Psoas muscle (tissue), 8 donors: ENCODE data around the gene CCNK. TPM values are rescaled to one million over a fixed set of nuclear protein-coding genes. Genes with fewer than 3 reads are reported as not detected.

ENCODE experiments used
- ATAC-seq, 4 donors: fragments of 200-7000 bp; cut with Tn5 transposase; one replicate each; pipeline ENCODE4 v1.9.1; 2020; ENCODE audit warnings: moderate library complexity in 3 of 4, mild to moderate bottlenecking in 2 of 4
- DNase-seq, 2 donors: peaks; one replicate each; pipeline ENCODE4 v3.0.0-alpha.2; 2020
- H3K27ac ChIP-seq: fragments of 200-600 bp; one replicate; pipeline ENCODE4 v1.8.0; 2022
- H3K27me3 ChIP-seq, 3 donors: fragments of 200-600 bp in 1 of 3; one replicate each; pipeline versions ENCODE4 v1.6.1 to v1.8.0; 2013 to 2022; ENCODE audit warnings: low read length in 2 of 3, mild to moderate bottlenecking in 2 of 3, moderate library complexity in 1 of 3; ENCODE audit not compliant: insufficient read depth in 3 of 3
- H3K36me3 ChIP-seq, 2 donors: fragments of 200-600 bp in 1 of 2; one replicate each; pipeline versions ENCODE4 v1.6.1 to v1.8.0; 2013 to 2022; ENCODE audit warnings: low read depth in 1 of 2, mild to moderate bottlenecking in 1 of 2, moderate library complexity in 1 of 2; ENCODE audit not compliant: insufficient read depth in 1 of 2
- H3K4me1 ChIP-seq: fragments of 200-600 bp; one replicate; pipeline ENCODE4 v1.8.0; 2022
- H3K4me3 ChIP-seq: fragments of 200-600 bp; one replicate; pipeline ENCODE4 v1.8.0; 2022; ENCODE audit warnings: mild to moderate bottlenecking
- H3K9me3 ChIP-seq: fragments of 200-600 bp; one replicate; pipeline ENCODE4 v1.8.0; 2022
- WGBS, 3 donors: extraction: QIAGEN DNeasy Blood & Tissue Kit; methylation state at CpG; one replicate each; pipeline versions ENCODE4 v1.1.6 to v1.1.7; 2013; 5-methylcytosine and 5-hydroxymethylcytosine counted together
- intact Hi-C, 2 donors: fragments of 100-400 bp; cut with DNase I; formaldehyde crosslinking; loops; one replicate each; pipeline versions ENCODE4 v1.11.0 to v1.14.2; 2022
- polyA plus RNA-seq, 3 donors: library from polyadenylated mRNA; stranded (reverse); fragments of 200-250 nt; gene quantifications; one replicate each; pipeline ENCODE4 v1.2.3, GENCODE V29; 2013
- total RNA-seq, 4 donors: library from RNA; stranded (reverse); fragmentation: NEBNext Ultra II Directional in 2 of 4; extraction: Animal tissue kit (Norgen Biotek cat#: 25700) in 2 of 4; gene quantifications; one replicate each; pipeline versions ENCODE4 v1.2.1 to v1.2.4, GENCODE V29; 2021 to 2023
- TF ChIP-seq, protein P1 (sequence below): fragments of 200-600 bp; IDR thresholded peaks from one replicate; pipeline ENCODE4 v1.8.0; 2022; ENCODE audit warnings: antibody characterized with exemption
- donor health status: healthy with polysubstance abuse.
- donor health status: DM: no; HTN: no; CAD: no; lungs with moderate emphysema.
- donor health status: Bipolar disorder and iron deficiency.
- donor health status: healthy.
- donor health status: DM: yes; HTN: yes; CAD: no.
- donor health status: DM: no; HTN: no; CAD: no.
- donor health status: DM: no; HTN: no; CAD: no.
- donor health status: DM: yes; HTN: yes; CAD: no.

Gene CCNK
- total and polyA plus RNA-seq, 7 donors = 17.6 to 53.2 (median 39.8) TPM

DNA sequence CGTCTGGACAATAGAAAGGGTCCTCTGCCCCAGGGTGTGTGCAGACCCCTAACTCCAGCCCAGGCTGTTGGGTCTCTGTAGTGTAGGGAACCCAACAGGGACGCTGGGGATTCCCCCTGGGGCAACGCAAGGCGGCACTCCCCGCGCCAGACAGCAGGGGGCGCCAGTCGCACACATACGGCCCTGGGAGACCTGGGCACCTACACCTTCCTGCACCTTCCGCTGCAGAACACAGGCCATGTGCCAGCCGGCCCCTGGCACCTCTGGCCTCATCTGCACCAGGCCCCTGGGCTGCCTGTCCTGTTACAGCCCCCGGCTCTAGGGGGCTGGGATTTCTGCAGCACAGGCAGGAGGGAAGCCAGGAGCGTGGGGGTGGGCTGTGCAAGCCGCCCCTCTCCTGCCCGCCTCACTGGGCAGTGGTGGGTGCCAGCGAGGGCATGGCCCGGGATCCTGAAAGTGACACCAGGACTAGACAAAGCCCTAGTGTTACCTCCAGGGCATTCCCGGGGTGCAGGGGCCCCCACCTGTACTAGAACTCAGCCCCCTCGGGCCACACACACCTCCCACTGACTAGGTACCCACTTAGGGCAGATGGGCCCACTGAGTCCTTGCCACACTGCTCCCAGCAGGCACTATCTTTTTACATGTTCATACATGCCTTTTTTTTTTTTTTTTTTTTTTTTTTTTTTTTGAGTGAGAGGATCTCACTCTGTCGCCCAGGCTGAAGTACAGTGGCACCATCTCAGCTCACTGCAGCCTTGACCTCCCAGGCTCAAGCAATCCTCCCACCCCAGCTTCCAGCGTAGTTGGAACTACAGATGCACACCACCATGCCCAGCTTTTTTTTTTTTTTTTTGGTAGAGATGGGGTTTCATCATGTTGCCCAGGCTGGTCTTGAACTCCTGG, 37.5 kb downstream of the CCNK start:
- DNase-seq = peak; percentile 64 to 84
- 34 to 38% (median 38%) methylated on average over 17 to 21 of the region's 21 CpGs for WGBS, 3 donors
- TF ChIP-seq, protein P1, sequence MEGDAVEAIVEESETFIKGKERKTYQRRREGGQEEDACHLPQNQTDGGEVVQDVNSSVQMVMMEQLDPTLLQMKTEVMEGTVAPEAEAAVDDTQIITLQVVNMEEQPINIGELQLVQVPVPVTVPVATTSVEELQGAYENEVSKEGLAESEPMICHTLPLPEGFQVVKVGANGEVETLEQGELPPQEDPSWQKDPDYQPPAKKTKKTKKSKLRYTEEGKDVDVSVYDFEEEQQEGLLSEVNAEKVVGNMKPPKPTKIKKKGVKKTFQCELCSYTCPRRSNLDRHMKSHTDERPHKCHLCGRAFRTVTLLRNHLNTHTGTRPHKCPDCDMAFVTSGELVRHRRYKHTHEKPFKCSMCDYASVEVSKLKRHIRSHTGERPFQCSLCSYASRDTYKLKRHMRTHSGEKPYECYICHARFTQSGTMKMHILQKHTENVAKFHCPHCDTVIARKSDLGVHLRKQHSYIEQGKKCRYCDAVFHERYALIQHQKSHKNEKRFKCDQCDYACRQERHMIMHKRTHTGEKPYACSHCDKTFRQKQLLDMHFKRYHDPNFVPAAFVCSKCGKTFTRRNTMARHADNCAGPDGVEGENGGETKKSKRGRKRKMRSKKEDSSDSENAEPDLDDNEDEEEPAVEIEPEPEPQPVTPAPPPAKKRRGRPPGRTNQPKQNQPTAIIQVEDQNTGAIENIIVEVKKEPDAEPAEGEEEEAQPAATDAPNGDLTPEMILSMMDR = peak; percentile 99
- Histone ChIP-seq H3K4me3 (no peak overlapping the region), H3K27me3 (no peaks in the 10 kb centered on the region), H3K9me3 (no peaks in the 10 kb centered on the region), H3K36me3 (peaks cover 0 to 14% of the 10 kb centered on the region in 2 donors), H3K27ac (no peak overlapping the region), H3K4me1 (no peaks in the 10 kb centered on the region)
- ATAC-seq = peak; percentile 70 to 85 (median 74)
- intact Hi-C loops = loop anchor here (1.0 to 10.0 kb wide), 4 partner anchors 49 to 386 kb away; no protein-coding TSS in a partner anchor

- no peaks in the 10 kb centered on the region for H3K27me3 ChIP-seq
- H3K4me3 ChIP-seq = no peak overlapping the region
- no peaks in the 10 kb centered on the region for H3K9me3 ChIP-seq
- peaks cover 0 to 8% of the 10 kb centered on the region in 2 donors for H3K36me3 ChIP-seq
- no peaks in the 10 kb centered on the region for H3K4me1 ChIP-seq
- no peak overlapping the region for H3K27ac ChIP-seq
- TF ChIP-seq, protein P1 = no peak
- ATAC-seq (no peak), DNase-seq (peak in 1 of 2 donors; percentile 36)
- WGBS, 3 donors = 91 to 97% (median 92%) methylated on average over 8 of the region's 8 CpGs
- intact Hi-C loops = loop anchor here (2.0 to 10.0 kb wide), 3 partner anchors 48 to 385 kb away; no protein-coding TSS in a partner anchor
These were observed 38.2 kb downstream of the CCNK start for GRCh38 chr14:99519347-99519881.

DNA sequence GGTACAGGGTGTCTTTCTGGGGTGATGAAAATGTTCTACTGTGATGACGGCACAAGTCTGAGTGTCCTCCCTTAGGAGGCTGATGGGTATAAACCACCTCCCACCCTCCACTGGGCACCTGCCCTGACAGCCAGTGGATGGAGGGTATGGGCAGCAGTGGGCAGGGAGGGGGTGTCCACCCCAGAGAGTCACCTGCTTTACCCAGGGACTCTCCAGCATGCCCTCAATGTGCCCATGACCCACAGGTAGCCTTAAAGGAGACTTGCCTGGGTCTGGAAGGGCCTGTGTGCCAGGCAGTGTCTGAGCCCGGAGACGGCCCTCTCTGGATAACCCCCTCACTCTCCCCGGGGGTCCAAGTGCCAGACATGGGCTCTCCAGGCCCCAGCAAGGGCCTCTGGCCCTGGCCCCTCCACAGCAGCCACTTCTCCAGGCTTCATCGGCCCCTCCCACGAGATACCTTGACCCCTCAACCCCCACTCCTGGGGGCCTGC, 38.8 kb downstream of the CCNK start:
- no peak overlapping the region for H3K27ac ChIP-seq
- H3K27me3 ChIP-seq = no peaks in the 10 kb centered on the region
- H3K36me3 ChIP-seq = peaks cover 0 to 4% of the 10 kb centered on the region in 2 donors
- DNase-seq = peak in 1 of 2 donors; percentile 34
- ATAC-seq = no peak
- no peak overlapping the region for H3K4me3 ChIP-seq
- no peaks in the 10 kb centered on the region for H3K9me3 ChIP-seq
- no peaks in the 10 kb centered on the region for H3K4me1 ChIP-seq
- WGBS, 3 donors = 76 to 86% (median 85%) methylated on average over 5 to 6 of the region's 6 CpGs
- intact Hi-C loops = loop anchor here (2.0 to 10.0 kb wide), 3 partner anchors 47 to 385 kb away; no protein-coding TSS in a partner anchor
- TF ChIP-seq, protein P1 = no peak

DNA sequence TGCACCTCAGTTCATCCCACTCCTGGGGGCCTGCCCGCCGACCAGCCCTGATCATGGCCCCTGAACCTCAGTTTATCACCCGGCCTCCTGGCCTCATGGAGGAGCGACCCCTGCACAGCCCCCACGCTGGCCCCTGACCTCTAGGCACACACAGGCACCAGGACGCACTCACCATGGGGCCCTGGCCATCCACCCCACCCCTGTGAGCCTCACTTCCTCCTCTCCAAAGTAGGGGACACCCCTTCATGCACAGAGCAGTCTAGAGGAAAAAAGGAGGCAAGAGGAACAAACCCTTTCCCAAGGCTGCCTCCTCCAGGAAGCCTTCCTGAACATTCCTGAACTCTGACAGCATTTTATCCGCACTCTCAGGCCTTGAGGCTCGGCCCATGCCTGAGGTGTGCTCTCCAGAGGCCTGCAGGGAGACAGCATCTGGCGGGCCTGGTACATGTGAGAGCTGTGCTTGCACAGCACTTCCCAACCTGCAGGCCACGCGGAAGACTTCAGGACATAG, 39.4 kb downstream of the CCNK start:
- TF ChIP-seq, protein P1 = no peak
- WGBS, 3 donors = 78 to 91% (median 86%) methylated on average over 11 of the region's 11 CpGs
- intact Hi-C loops = loop anchor here in 1 of 2 donors (1.0 kb wide), 1 partner anchor 33 kb away; no protein-coding TSS in a partner anchor
- peak; percentile 13 to 39 for DNase-seq
- no peaks in the 10 kb centered on the region for H3K9me3 ChIP-seq
- H3K27me3 ChIP-seq = no peaks in the 10 kb centered on the region
- H3K27ac ChIP-seq = no peak overlapping the region
- no peaks in the 10 kb centered on the region for H3K4me1 ChIP-seq
- no peak overlapping the region for H3K4me3 ChIP-seq
- no peak for ATAC-seq
- no peaks in the 10 kb centered on the region for H3K36me3 ChIP-seq
